NCI-H2196 treated with DMSO at 0.1 percent for 48 hours (cell line): ENCODE results near the gene SLC6A7.

Source experiments
- DNase-seq: peaks from one replicate; lab custom pipeline; 2025; ENCODE audit not compliant: unreplicated experiment; lab: John Stamatoyannopoulos, UW

The SLC6A7 gene

GRCh38 chr5:150190503-150190979 lies 679 bp downstream of the SLC6A7 start:
- DNase-seq: no peak

- DNase-seq: no peak
Measured at GRCh38 chr5:150190987-150191386, 1.1 kb downstream of the SLC6A7 start.

GRCh38 chr5:150192462-150192861 lies 2.6 kb downstream of the SLC6A7 start:
- DNase-seq: no peak

GRCh38 chr5:150195736-150196485 lies 6.0 kb downstream of the SLC6A7 start:
- no peak for DNase-seq

GRCh38 chr5:150196514-150196913 lies 6.7 kb downstream of the SLC6A7 start:
- no peak for DNase-seq

GRCh38 chr5:150196986-150197385 lies 7.1 kb downstream of the SLC6A7 start:
- no peak for DNase-seq

- no peak for DNase-seq
Measured at GRCh38 chr5:150197476-150197875, 7.6 kb downstream of the SLC6A7 start.

- DNase-seq: no peak
Measured at GRCh38 chr5:150202501-150202900, 12.6 kb downstream of the SLC6A7 start.

- no peak for DNase-seq
Measured at GRCh38 chr5:150203832-150204589, 14.1 kb downstream of the SLC6A7 start.

GRCh38 chr5:150204590-150204960 lies 14.7 kb downstream of the SLC6A7 start:
- no peak for DNase-seq

GRCh38 chr5:150206098-150206778 lies 16.4 kb downstream of the SLC6A7 start:
- no peak for DNase-seq

- no peak for DNase-seq
Measured at GRCh38 chr5:150206779-150207115, 16.9 kb downstream of the SLC6A7 start.

GRCh38 chr5:150208187-150209098 lies 18.6 kb downstream of the SLC6A7 start:
- DNase-seq: no peak

- DNase-seq: no peak
Measured at GRCh38 chr5:150209099-150209635, 19.3 kb downstream of the SLC6A7 start.

- no peak for DNase-seq
Measured at GRCh38 chr5:150210644-150211043, 20.8 kb downstream of the SLC6A7 start.

GRCh38 chr5:150211156-150212030 lies 21.5 kb downstream of the SLC6A7 start:
- no peak for DNase-seq

GRCh38 chr5:150213530-150213929 lies 23.7 kb downstream of the SLC6A7 start:
- no peak for DNase-seq

GRCh38 chr5:150214289-150214688 lies 24.4 kb downstream of the SLC6A7 start:
- DNase-seq: no peak
